Measurements from ENCODE around the gene PPARG. TPM values are rescaled to one million over a fixed set of nuclear protein-coding genes. Genes with fewer than 3 reads are reported as not detected.

Gene PPARG
- total RNA-seq, 2 donors from 2014 or later, result 5.6 TPM; not detected in 1

GRCh38 chr3:12328837-12329462 is 40.1 kb downstream of the PPARG start:
- DNase-seq (ENCODE audit: low spot score), result no peak
- H3K36me3 Mint-ChIP-seq, result no peaks in the 10 kb centered on the region
- H3K27ac Mint-ChIP-seq, result no peak overlapping the region
- H3K27me3 Mint-ChIP-seq, result peaks cover 8 to 17% of the 10 kb centered on the region in 2 donors
- H3K4me3 Mint-ChIP-seq, result no peak overlapping the region
- no peaks in the 10 kb centered on the region for H3K9me3 Mint-ChIP-seq
- ATAC-seq, result no peak
- H3K4me1 Mint-ChIP-seq (ENCODE audit: low read depth in 2 of 2), result no peaks in the 10 kb centered on the region

- Mint-ChIP-seq H3K4me1 (ENCODE audit: low read depth in 2 of 2) (peaks cover 9 to 12% of the 10 kb centered on the region in 2 donors), H3K4me3 (no peak overlapping the region), H3K27me3 (peaks cover 2 to 3% of the 10 kb centered on the region in 2 donors), H3K27ac (no peak overlapping the region), H3K9me3 (no peaks in the 10 kb centered on the region), H3K36me3 (no peaks in the 10 kb centered on the region)
- ATAC-seq (no peak), DNase-seq (ENCODE audit: low spot score) (no peak)
Observed at GRCh38 chr3:12334786-12335185, 45.9 kb downstream of the PPARG start.

- peaks cover 0 to 5% of the 10 kb centered on the region in 2 donors for H3K27me3 Mint-ChIP-seq
- DNase-seq (ENCODE audit: low spot score) (no peak), ATAC-seq (no peak)
- peaks cover 9 to 12% of the 10 kb centered on the region in 2 donors for H3K4me1 Mint-ChIP-seq (ENCODE audit: low read depth in 2 of 2)
- no peaks in the 10 kb centered on the region for H3K36me3 Mint-ChIP-seq
- peak overlapping the region; percentile 61 for H3K4me3 Mint-ChIP-seq
- H3K27ac Mint-ChIP-seq, result peak overlapping the region in 1 of 2 donors; percentile 40
- H3K9me3 Mint-ChIP-seq, result no peaks in the 10 kb centered on the region
Observed at GRCh38 chr3:12335421-12335820, 46.6 kb downstream of the PPARG start.

- no peaks in the 10 kb centered on the region for H3K36me3 Mint-ChIP-seq
- DNase-seq (ENCODE audit: low spot score) (no peak), ATAC-seq (peak; percentile 54 to 56)
- H3K9me3 Mint-ChIP-seq, result no peaks in the 10 kb centered on the region
- H3K27me3 Mint-ChIP-seq, result peaks cover 0 to 5% of the 10 kb centered on the region in 2 donors
- H3K4me3 Mint-ChIP-seq, result peak overlapping the region; percentile 61
- peak overlapping the region; percentile 14 to 40 for H3K27ac Mint-ChIP-seq
- H3K4me1 Mint-ChIP-seq (ENCODE audit: low read depth in 2 of 2), result peaks cover 9 to 12% of the 10 kb centered on the region in 2 donors
Observed at GRCh38 chr3:12336099-12336498, 47.2 kb downstream of the PPARG start.

- DNase-seq (ENCODE audit: low spot score) (no peak), ATAC-seq (no peak)
- Mint-ChIP-seq H3K36me3 (no peaks in the 10 kb centered on the region), H3K4me1 (ENCODE audit: low read depth in 2 of 2) (peaks cover 9 to 12% of the 10 kb centered on the region in 2 donors), H3K9me3 (no peaks in the 10 kb centered on the region), H3K27ac (no peak overlapping the region), H3K27me3 (peaks cover 7 to 9% of the 10 kb centered on the region in 2 donors), H3K4me3 (no peak overlapping the region)
Observed at GRCh38 chr3:12338595-12339546, 50.0 kb downstream of the PPARG start.

- ATAC-seq, result no peak
- peaks cover 7 to 9% of the 10 kb centered on the region in 2 donors for H3K27me3 Mint-ChIP-seq
- no peaks in the 10 kb centered on the region for H3K36me3 Mint-ChIP-seq
- no peak for DNase-seq (ENCODE audit: low spot score)
- H3K4me3 Mint-ChIP-seq, result no peak overlapping the region
- H3K9me3 Mint-ChIP-seq, result no peaks in the 10 kb centered on the region
- peaks cover 9 to 12% of the 10 kb centered on the region in 2 donors for H3K4me1 Mint-ChIP-seq (ENCODE audit: low read depth in 2 of 2)
- no peak overlapping the region for H3K27ac Mint-ChIP-seq
Observed at GRCh38 chr3:12339701-12340480, 51.0 kb downstream of the PPARG start.

GRCh38 chr3:12340506-12340905 is 51.6 kb downstream of the PPARG start:
- ATAC-seq, result no peak
- no peak for DNase-seq (ENCODE audit: low spot score)
- Mint-ChIP-seq H3K4me3 (no peak overlapping the region), H3K4me1 (ENCODE audit: low read depth in 2 of 2) (peaks cover 8 to 9% of the 10 kb centered on the region in 2 donors), H3K27ac (no peak overlapping the region), H3K27me3 (peaks cover 8 to 9% of the 10 kb centered on the region in 2 donors), H3K36me3 (no peaks in the 10 kb centered on the region), H3K9me3 (no peaks in the 10 kb centered on the region)

- H3K4me3 Mint-ChIP-seq, result no peak overlapping the region
- DNase-seq (ENCODE audit: low spot score) (no peak), ATAC-seq (no peak)
- H3K4me1 Mint-ChIP-seq (ENCODE audit: low read depth in 2 of 2), result no peaks in the 10 kb centered on the region
- peaks cover 12 to 18% of the 10 kb centered on the region in 2 donors for H3K27me3 Mint-ChIP-seq
- H3K27ac Mint-ChIP-seq, result no peak overlapping the region
- no peaks in the 10 kb centered on the region for H3K9me3 Mint-ChIP-seq
- no peaks in the 10 kb centered on the region for H3K36me3 Mint-ChIP-seq
Observed at GRCh38 chr3:12342151-12342550, 53.3 kb downstream of the PPARG start.

- ATAC-seq (no peak), DNase-seq (ENCODE audit: low spot score) (no peak)
- Mint-ChIP-seq H3K27me3 (peaks cover 12 to 24% of the 10 kb centered on the region in 2 donors), H3K36me3 (no peaks in the 10 kb centered on the region), H3K9me3 (no peaks in the 10 kb centered on the region), H3K4me1 (ENCODE audit: low read depth in 2 of 2) (no peaks in the 10 kb centered on the region), H3K4me3 (no peak overlapping the region), H3K27ac (no peak overlapping the region)
Observed at GRCh38 chr3:12343047-12343501, 54.2 kb downstream of the PPARG start.

- Mint-ChIP-seq H3K27me3 (peaks cover 14 to 38% of the 10 kb centered on the region in 2 donors), H3K27ac (no peak overlapping the region), H3K4me1 (ENCODE audit: low read depth in 2 of 2) (no peaks in the 10 kb centered on the region), H3K36me3 (no peaks in the 10 kb centered on the region), H3K4me3 (no peak overlapping the region), H3K9me3 (no peaks in the 10 kb centered on the region)
- ATAC-seq (no peak), DNase-seq (ENCODE audit: low spot score) (no peak)
Observed at GRCh38 chr3:12345141-12345561, 56.3 kb downstream of the PPARG start.

GRCh38 chr3:12345584-12346494 is 57.0 kb downstream of the PPARG start:
- Mint-ChIP-seq H3K4me3 (no peak overlapping the region), H3K27ac (no peak overlapping the region), H3K36me3 (no peaks in the 10 kb centered on the region), H3K4me1 (ENCODE audit: low read depth in 2 of 2) (no peaks in the 10 kb centered on the region), H3K9me3 (no peaks in the 10 kb centered on the region), H3K27me3 (peaks cover 14 to 38% of the 10 kb centered on the region in 2 donors)
- no peak for DNase-seq (ENCODE audit: low spot score)
- ATAC-seq, result no peak

- no peak overlapping the region for H3K27ac Mint-ChIP-seq
- no peaks in the 10 kb centered on the region for H3K9me3 Mint-ChIP-seq
- no peaks in the 10 kb centered on the region for H3K36me3 Mint-ChIP-seq
- no peaks in the 10 kb centered on the region for H3K4me1 Mint-ChIP-seq (ENCODE audit: low read depth in 2 of 2)
- ATAC-seq (no peak), DNase-seq (ENCODE audit: low spot score) (no peak)
- no peak overlapping the region for H3K4me3 Mint-ChIP-seq
- H3K27me3 Mint-ChIP-seq, result peaks cover 24 to 49% of the 10 kb centered on the region in 2 donors
Observed at GRCh38 chr3:12347301-12347700, 58.4 kb downstream of the PPARG start.
